Panc1 (cell line): ENCODE measurements around the gene MBD3L4. TPM values are rescaled to one million over a fixed set of nuclear protein-coding genes. Genes with fewer than 3 reads are reported as not detected.

Experiments
- ATAC-seq: fragments of 200-7000 bp; cut with Tn5 transposase; 2 replicates; pipeline ENCODE4 v1.9.1; 2020; ENCODE audit warnings: mild to moderate bottlenecking, moderate library complexity
- BruUV-seq: library from RNA; stranded (reverse); fragments of 400-500 nt; replicated peaks from 2 replicates; lab custom pipeline; 2021; lab: Mats Ljungman, UMichigan
- CTCF ChIA-PET: fragments of 300-600 bp; sonication (Branson Sonifier 250); formaldehyde crosslinking; loops from one replicate; lab custom pipeline; 2022; ENCODE audit warnings: antibody characterized with exemption; lab: Charles Lee
- POLR2A ChIA-PET: fragments of 300-600 bp; sonication (Branson Sonifier 250); formaldehyde crosslinking; loops from one replicate; lab custom pipeline; 2022; ENCODE audit warnings: antibody characterized with exemption; lab: Charles Lee
- DNase-seq: peaks from one replicate; pipeline ENCODE4 v3.0.0-alpha.2; 2010; ENCODE audit warnings: low read depth, low spot score
- H3K27ac ChIP-seq: 2 replicates; pipeline ENCODE4 v1.5.1; 2011; ENCODE audit warnings: mild to moderate bottlenecking, low read length, inconsistent platforms
- H3K27me3 ChIP-seq: fragments of 200-500 bp; sonication (Bioruptor generic); 2 replicates; pipeline ENCODE4 v1.6.0; 2014; ENCODE audit warnings: low read length, inconsistent platforms; ENCODE audit not compliant: control insufficient read depth, insufficient read depth
- H3K36me3 ChIP-seq: fragments of 200-500 bp; sonication (Bioruptor generic); 2 replicates; pipeline ENCODE4 v1.5.1; 2014; ENCODE audit warnings: inconsistent platforms, mild to moderate bottlenecking, low read length, moderate library complexity; ENCODE audit not compliant: control insufficient read depth, insufficient read depth
- H3K4me1 ChIP-seq: 2 replicates; pipeline ENCODE4 v1.5.1; 2011; ENCODE audit warnings: inconsistent platforms, mild to moderate bottlenecking, low read length, moderate library complexity; ENCODE audit not compliant: control insufficient read depth, insufficient read depth
- H3K4me3 ChIP-seq, 2 experiments: 2 replicates each; pipeline ENCODE4 v1.5.1; 2011 to 2012; ENCODE audit warnings: low read depth in 2 of 2, low read length in 2 of 2, mild to moderate bottlenecking in 2 of 2, inconsistent platforms in 1 of 2, moderate library complexity in 1 of 2
- H3K9me3 ChIP-seq: fragments of 200-500 bp; sonication (Bioruptor generic); 2 replicates; pipeline ENCODE4 v1.5.1; 2014; ENCODE audit warnings: low read depth, mild to moderate bottlenecking, inconsistent platforms, low read length, moderate library complexity; ENCODE audit not compliant: control insufficient read depth, insufficient read depth
- POLR2AphosphoS5 ChIP-seq: IDR thresholded peaks from 2 replicates; pipeline ENCODE4 v1.6.1; 2012; ENCODE audit warnings: mild to moderate bottlenecking, low read depth, low read length, moderate library complexity
- SIN3A ChIP-seq: IDR thresholded peaks from 2 replicates; pipeline ENCODE4 v1.6.1; 2012; ENCODE audit warnings: low read depth, mild to moderate bottlenecking, low read length, moderate library complexity, borderline replicate concordance; ENCODE audit not compliant: insufficient read depth
- TCF7L2 ChIP-seq: IDR thresholded peaks from 2 replicates; pipeline ENCODE4 v1.6.1; 2011; ENCODE audit warnings: mild to moderate bottlenecking, low read depth, low read length, inconsistent platforms
- in situ Hi-C: cut with HindIII; loops from 2 replicates; pipeline ENCODE4 v1.10.0; 2016; ENCODE audit warnings: low sequenced_read_pairs, low pct_unique_long_range_greater_than_20kb
- intact Hi-C: fragments of 100-400 bp; cut with micrococcal nuclease; formaldehyde crosslinking; loops from one replicate; pipeline ENCODE4 v1.10.0; 2022; ENCODE audit not compliant: unreplicated experiment
- total RNA-seq: library from RNA; stranded (reverse); gene quantifications from one replicate; pipeline ENCODE4 v1.2.1, GENCODE V29; 2021; ENCODE audit not compliant: unreplicated experiment
- TF ChIP-seq, protein P1 (sequence below), 2 experiments: IDR thresholded peaks; 2 replicates each; pipeline ENCODE4 v1.6.1; 2011 to 2012; ENCODE audit warnings: low read depth in 2 of 2, control low read depth in 1 of 2, low read length in 1 of 2, mild to moderate bottlenecking in 1 of 2, moderate library complexity in 1 of 2; ENCODE audit not compliant: insufficient read depth in 1 of 2
- TF ChIP-seq, protein P2 (sequence below): fragments of 450-650 bp; IDR thresholded peaks from 2 replicates; pipeline ENCODE4 v1.5.1; 2017; ENCODE audit warnings: mild to moderate bottlenecking

MBD3L4 gene
- total RNA-seq, 1 experiment from 2014 or later, result not detected

DNA sequence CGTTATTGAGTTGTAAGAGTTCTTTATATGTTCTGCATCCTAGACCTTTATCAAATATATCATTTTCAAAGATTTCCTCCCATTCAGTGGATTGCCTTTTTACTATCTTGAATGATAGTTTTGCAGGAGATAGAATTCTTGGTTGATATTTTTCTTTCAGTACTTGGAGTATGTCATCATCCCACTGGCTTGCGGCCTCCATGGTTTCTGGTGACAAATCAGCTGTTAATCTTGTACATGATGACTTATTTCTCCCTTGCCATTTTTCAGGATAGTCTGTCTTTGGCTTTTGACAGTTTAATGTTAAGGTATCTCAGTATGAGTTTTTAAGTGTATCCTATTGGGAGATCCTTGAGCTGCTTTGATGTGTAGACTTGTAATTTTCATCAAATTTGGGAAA lies 38.0 kb upstream of the MBD3L4 start:
- ChIA-PET POLR2A (no interaction called here), CTCF (no interaction called here)
- in situ Hi-C loops (no loop called here), intact Hi-C loops (no loop called here)
- DNase-seq (no peak), ATAC-seq (no peak)
- Histone ChIP-seq H3K27me3 (no peaks in the 10 kb centered on the region), H3K4me3 (no peak overlapping the region), H3K27ac (no peak overlapping the region), H3K9me3 (peaks cover 53% of the 10 kb centered on the region), H3K36me3 (peaks cover 17% of the 10 kb centered on the region), H3K4me1 (no peaks in the 10 kb centered on the region)
- no TSS peak for BruUV-seq
- TF ChIP-seq SIN3A (no peak), POLR2AphosphoS5 (no peak), TCF7L2 (no peak)
- TF ChIP-seq, protein P1, sequence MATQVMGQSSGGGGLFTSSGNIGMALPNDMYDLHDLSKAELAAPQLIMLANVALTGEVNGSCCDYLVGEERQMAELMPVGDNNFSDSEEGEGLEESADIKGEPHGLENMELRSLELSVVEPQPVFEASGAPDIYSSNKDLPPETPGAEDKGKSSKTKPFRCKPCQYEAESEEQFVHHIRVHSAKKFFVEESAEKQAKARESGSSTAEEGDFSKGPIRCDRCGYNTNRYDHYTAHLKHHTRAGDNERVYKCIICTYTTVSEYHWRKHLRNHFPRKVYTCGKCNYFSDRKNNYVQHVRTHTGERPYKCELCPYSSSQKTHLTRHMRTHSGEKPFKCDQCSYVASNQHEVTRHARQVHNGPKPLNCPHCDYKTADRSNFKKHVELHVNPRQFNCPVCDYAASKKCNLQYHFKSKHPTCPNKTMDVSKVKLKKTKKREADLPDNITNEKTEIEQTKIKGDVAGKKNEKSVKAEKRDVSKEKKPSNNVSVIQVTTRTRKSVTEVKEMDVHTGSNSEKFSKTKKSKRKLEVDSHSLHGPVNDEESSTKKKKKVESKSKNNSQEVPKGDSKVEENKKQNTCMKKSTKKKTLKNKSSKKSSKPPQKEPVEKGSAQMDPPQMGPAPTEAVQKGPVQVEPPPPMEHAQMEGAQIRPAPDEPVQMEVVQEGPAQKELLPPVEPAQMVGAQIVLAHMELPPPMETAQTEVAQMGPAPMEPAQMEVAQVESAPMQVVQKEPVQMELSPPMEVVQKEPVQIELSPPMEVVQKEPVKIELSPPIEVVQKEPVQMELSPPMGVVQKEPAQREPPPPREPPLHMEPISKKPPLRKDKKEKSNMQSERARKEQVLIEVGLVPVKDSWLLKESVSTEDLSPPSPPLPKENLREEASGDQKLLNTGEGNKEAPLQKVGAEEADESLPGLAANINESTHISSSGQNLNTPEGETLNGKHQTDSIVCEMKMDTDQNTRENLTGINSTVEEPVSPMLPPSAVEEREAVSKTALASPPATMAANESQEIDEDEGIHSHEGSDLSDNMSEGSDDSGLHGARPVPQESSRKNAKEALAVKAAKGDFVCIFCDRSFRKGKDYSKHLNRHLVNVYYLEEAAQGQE (IDR thresholded peaks at IDR 0.05; ENCODE audit: insufficient read depth in 1 of 2, low read depth in 2 of 2, low read length in 1 of 2), result no peak

DNA sequence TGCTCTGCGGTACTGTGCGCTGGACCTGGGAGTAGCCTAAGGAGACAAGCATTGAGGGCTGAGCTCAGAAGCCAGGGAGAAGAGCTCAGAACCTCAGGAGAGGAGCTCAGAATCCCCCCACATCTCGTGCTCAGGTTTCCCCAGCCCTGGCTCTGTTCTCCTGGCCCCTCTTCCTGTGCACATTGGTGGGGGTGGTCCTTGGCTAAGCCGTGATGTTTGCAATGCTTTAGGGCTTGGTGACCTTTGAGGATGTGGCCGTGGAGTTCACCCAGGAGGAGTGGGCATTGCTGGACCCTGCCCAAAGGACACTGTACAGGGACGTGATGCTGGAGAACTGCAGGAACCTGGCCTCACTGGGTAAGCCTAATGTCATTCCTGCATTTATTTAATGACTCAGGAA lies 36.2 kb upstream of the MBD3L4 start:
- no peak for TF ChIP-seq TCF7L2
- TF ChIP-seq, protein P1 (IDR thresholded peaks at IDR 0.05; ENCODE audit: insufficient read depth in 1 of 2, low read depth in 2 of 2, low read length in 1 of 2), result no peak
- no peak for TF ChIP-seq SIN3A
- no peak for TF ChIP-seq POLR2AphosphoS5
- TF ChIP-seq, protein P2, sequence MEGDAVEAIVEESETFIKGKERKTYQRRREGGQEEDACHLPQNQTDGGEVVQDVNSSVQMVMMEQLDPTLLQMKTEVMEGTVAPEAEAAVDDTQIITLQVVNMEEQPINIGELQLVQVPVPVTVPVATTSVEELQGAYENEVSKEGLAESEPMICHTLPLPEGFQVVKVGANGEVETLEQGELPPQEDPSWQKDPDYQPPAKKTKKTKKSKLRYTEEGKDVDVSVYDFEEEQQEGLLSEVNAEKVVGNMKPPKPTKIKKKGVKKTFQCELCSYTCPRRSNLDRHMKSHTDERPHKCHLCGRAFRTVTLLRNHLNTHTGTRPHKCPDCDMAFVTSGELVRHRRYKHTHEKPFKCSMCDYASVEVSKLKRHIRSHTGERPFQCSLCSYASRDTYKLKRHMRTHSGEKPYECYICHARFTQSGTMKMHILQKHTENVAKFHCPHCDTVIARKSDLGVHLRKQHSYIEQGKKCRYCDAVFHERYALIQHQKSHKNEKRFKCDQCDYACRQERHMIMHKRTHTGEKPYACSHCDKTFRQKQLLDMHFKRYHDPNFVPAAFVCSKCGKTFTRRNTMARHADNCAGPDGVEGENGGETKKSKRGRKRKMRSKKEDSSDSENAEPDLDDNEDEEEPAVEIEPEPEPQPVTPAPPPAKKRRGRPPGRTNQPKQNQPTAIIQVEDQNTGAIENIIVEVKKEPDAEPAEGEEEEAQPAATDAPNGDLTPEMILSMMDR, result no peak
- BruUV-seq, result no TSS peak
- ATAC-seq, result no peak
- ChIA-PET CTCF (no interaction called here), POLR2A (interaction anchor here (0.7 kb wide), 1 partner anchor 25 kb away, joined by 7 read pairs; no protein-coding TSS in a partner anchor)
- H3K36me3 ChIP-seq, result peaks cover 6% of the 10 kb centered on the region
- no peaks in the 10 kb centered on the region for H3K4me1 ChIP-seq
- no peak overlapping the region for H3K4me3 ChIP-seq
- no peak for DNase-seq
- H3K27me3 ChIP-seq, result no peaks in the 10 kb centered on the region
- H3K27ac ChIP-seq, result no peak overlapping the region
- in situ Hi-C loops (no loop called here), intact Hi-C loops (no loop called here)
- peaks cover 37% of the 10 kb centered on the region for H3K9me3 ChIP-seq
